HepG2 (cell line): Measurements from ENCODE around the gene SNAPC4.

Experiments
- HDAC2 ChIP-seq: sonication (generic); formaldehyde crosslinking; IDR thresholded peaks from 2 replicates; pipeline ENCODE4 v1.4.0; 2020; ENCODE audit warnings: missing genetic modification reagents
- POLR2AphosphoS5 ChIP-seq: IDR thresholded peaks from 2 replicates; pipeline ENCODE4 v1.6.1; 2012; ENCODE audit warnings: low read depth, low read length
- TP53 ChIP-seq: sonication (generic); formaldehyde crosslinking; conservative IDR thresholded peaks from 2 replicates; pipeline ENCODE4 v1.4.0; 2020; ENCODE audit warnings: missing genetic modification reagents
- ZNF263 ChIP-seq: sonication (generic); formaldehyde crosslinking; IDR thresholded peaks from 2 replicates; pipeline ENCODE4 v1.4.0; 2020; ENCODE audit warnings: missing genetic modification reagents
- ZNF282 ChIP-seq: fragments of 450-650 bp; IDR thresholded peaks from 2 replicates; pipeline ENCODE4 v1.6.1; 2018; ENCODE audit not compliant: partially characterized antibody
- TF ChIP-seq, protein P1 (sequence below): sonication (generic); formaldehyde crosslinking; IDR thresholded peaks from 2 replicates; pipeline ENCODE4 v1.5.0; 2020; ENCODE audit warnings: mild to moderate bottlenecking, missing genetic modification reagents, moderate library complexity
- TF ChIP-seq, protein P2 (sequence below): IDR thresholded peaks from 2 replicates; pipeline ENCODE4 v1.6.1; 2016
- TF ChIP-seq, protein P3 (sequence below), 2 experiments: sonication (generic) in 1 of 2; formaldehyde crosslinking in 1 of 2; IDR thresholded peaks; 2 replicates each; pipeline versions ENCODE4 v1.5.1 to v1.6.1; 2011 to 2020; ENCODE audit warnings: borderline replicate concordance in 1 of 2, low read depth in 1 of 2, low read length in 1 of 2, mild to moderate bottlenecking in 1 of 2, missing genetic modification reagents in 1 of 2, moderate library complexity in 1 of 2

DNA sequence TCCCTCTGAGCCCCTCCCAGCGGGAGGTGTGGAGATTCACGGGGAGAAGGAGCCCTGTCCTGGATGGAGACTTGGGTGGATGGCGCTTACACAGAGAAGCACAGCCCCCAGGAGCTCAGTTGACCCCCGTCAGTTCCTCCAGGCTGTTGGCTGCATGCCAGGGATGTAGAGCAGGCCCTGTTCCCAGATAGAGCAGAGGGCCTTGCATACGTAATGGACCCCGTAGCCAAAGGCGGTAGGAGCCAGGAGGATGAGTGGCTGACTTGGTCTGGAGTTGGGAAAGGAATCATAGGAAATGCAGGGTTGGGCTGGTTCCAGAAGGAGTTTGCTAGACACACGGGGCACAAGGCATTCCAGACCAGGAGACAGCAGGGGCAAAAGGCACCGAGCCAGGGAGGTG, 13.0 kb upstream of the SNAPC4 start:
- TF ChIP-seq, protein P1, sequence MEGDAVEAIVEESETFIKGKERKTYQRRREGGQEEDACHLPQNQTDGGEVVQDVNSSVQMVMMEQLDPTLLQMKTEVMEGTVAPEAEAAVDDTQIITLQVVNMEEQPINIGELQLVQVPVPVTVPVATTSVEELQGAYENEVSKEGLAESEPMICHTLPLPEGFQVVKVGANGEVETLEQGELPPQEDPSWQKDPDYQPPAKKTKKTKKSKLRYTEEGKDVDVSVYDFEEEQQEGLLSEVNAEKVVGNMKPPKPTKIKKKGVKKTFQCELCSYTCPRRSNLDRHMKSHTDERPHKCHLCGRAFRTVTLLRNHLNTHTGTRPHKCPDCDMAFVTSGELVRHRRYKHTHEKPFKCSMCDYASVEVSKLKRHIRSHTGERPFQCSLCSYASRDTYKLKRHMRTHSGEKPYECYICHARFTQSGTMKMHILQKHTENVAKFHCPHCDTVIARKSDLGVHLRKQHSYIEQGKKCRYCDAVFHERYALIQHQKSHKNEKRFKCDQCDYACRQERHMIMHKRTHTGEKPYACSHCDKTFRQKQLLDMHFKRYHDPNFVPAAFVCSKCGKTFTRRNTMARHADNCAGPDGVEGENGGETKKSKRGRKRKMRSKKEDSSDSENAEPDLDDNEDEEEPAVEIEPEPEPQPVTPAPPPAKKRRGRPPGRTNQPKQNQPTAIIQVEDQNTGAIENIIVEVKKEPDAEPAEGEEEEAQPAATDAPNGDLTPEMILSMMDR (CRISPR knock-in tag): no peak
- TF ChIP-seq HDAC2 (no peak), ZNF263 (CRISPR knock-in tag) (no peak), ZNF282 (no peak), POLR2AphosphoS5 (no peak), TP53 (no peak)
- TF ChIP-seq, protein P2, sequence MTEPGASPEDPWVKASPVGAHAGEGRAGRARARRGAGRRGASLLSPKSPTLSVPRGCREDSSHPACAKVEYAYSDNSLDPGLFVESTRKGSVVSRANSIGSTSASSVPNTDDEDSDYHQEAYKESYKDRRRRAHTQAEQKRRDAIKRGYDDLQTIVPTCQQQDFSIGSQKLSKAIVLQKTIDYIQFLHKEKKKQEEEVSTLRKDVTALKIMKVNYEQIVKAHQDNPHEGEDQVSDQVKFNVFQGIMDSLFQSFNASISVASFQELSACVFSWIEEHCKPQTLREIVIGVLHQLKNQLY (CRISPR knock-in tag): no peak
- TF ChIP-seq, protein P3, sequence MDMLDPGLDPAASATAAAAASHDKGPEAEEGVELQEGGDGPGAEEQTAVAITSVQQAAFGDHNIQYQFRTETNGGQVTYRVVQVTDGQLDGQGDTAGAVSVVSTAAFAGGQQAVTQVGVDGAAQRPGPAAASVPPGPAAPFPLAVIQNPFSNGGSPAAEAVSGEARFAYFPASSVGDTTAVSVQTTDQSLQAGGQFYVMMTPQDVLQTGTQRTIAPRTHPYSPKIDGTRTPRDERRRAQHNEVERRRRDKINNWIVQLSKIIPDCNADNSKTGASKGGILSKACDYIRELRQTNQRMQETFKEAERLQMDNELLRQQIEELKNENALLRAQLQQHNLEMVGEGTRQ (IDR thresholded peaks at IDR 0.05; ENCODE audit: low read depth, low read length): no peak
- TF ChIP-seq, protein P3 (CRISPR knock-in tag; IDR thresholded peaks at IDR 0.05; ENCODE audit: borderline replicate concordance): no peak
